Measurements from ENCODE around the gene ORM2. TPM values are rescaled to one million over a fixed set of nuclear protein-coding genes. Genes with fewer than 3 reads are reported as not detected.

ORM2 gene
- total RNA-seq, 2 donors from 2014 or later = 1.6 TPM; not detected in 1

DNA sequence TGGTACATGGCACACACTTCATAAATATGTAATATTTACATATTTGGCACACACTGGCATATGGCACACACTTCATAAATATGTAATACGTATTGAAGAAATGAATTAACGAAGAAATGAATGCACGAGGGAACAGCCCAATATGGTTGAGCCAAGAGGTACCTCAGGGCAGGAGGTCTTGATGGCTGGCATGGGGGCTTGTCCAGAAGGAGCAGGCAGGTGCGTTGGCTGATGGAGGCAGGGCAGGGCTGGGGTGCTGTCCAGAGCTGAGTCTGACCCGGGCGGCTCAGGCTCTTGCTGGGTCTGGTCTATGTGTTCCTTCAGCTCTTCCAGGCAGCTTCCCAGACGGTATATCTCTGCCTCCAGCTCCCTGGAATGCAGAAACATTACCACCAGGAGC lies 31.9 kb downstream of the ORM2 start:
- intact Hi-C loops (cut with DNase I) = no loop called here

DNA sequence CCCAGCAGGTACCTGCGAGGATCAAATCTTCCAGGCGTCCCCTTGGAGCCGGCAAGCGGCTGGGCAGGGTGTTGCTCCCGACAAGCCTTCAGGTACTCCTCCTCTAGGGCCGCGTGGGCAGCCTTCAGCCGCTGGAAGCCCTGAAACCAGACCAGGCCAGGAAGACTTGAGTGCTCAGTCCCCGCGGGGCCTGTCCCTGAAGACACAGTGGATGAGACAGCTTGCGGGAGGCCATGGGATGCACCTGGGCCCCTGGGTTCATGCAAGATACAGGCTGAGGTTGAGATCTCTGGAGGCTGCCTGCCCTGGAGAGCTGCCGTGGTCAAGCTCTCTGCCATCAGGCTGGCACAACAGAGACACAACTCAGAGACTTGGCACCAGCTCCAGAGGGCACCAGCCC lies 32.7 kb downstream of the ORM2 start:
- no peak for DNase-seq
- ATAC-seq = no peak
- intact Hi-C loops (cut with DNase I) = no loop called here

More for the DNA sequence above, 31.9 kb downstream of the ORM2 start:
- no peak for ATAC-seq
- no peak for DNase-seq

DNA sequence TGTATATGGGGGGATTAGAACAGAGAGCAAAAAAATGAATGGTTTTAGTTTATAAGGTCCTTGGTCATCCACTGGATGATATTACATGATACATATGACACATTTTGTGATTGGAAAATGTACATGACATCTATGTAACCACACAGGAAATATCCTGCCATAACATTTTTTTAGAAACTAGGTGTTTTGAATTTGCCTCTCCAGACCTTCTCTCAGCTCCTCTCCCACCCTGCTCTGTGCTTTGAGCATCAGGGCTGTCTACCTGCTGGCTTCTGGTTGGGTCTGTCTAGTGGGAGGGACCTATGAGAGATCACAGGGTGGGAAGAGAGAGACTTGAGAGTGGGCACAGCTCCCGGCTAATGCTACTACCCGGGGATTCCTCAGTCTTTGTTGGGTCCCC lies 33.8 kb downstream of the ORM2 start:
- intact Hi-C loops (cut with DNase I) = no loop called here
- DNase-seq (no peak), ATAC-seq (no peak)

DNA sequence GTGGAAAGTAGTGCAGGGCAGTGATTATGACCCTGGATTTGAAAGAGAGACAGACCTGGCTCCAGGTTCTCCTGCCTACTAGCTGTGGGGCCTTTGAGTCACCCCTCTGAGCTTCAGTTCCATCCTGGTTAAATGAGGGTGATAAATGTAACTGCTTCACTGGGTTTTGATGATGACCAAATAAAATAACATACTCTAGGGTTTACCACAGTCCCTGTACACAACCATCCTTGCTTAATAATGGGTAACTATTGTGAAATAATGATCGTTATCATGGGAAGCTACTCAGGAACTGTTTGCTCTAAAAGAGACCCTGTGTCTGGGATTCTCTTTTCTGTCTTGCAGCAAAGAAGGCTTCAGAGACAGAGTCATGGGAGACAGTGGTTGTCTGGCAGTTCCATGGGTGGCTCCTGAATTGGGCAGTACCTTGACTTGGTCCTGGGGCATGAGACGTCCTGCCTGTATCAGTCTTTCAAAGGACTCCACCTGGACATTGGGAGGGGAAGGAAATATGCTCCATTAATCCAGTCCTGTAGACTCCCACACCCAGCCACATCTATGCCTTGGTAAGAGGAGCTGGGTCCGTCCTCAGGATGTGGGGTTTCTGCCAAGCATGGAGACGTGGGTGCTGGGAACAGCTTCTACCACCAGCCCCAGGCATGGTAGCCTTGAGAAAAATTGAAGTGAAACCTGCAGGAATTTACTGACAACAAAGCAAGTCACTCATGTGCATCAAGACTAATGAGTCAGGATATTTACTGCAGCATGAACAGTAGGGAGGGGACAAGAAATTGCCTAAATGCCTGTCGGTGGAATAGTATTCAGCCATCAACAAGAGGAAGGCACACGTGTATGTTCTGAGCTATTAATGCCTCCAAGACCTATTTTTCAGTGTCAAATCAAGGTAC lies 34.7 kb downstream of the ORM2 start:
- no peak for DNase-seq

DNA sequence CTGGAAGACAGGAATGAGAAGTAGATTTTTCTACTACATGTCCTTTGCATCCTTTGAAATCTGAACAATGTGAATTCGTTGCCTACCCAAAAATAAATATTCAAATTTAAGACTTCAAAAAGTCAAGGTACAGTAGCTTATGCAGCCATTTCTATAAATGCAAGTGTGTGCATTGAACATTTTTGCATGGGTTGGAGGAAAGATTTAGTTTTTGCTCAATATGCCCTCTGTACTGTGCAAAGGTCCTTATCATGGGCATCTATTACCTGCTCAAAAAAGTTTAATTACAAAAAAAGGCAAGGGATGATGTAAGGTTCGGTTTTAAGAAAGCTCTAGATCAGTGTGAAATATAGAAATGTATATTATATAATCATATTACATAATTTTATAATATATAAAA lies 35.5 kb downstream of the ORM2 start:
- intact Hi-C loops (cut with DNase I) = no loop called here

More for the DNA sequence above, 34.7 kb downstream of the ORM2 start:
- intact Hi-C loops (cut with DNase I) = no loop called here
- peak; percentile 13 to 17 for ATAC-seq

DNA sequence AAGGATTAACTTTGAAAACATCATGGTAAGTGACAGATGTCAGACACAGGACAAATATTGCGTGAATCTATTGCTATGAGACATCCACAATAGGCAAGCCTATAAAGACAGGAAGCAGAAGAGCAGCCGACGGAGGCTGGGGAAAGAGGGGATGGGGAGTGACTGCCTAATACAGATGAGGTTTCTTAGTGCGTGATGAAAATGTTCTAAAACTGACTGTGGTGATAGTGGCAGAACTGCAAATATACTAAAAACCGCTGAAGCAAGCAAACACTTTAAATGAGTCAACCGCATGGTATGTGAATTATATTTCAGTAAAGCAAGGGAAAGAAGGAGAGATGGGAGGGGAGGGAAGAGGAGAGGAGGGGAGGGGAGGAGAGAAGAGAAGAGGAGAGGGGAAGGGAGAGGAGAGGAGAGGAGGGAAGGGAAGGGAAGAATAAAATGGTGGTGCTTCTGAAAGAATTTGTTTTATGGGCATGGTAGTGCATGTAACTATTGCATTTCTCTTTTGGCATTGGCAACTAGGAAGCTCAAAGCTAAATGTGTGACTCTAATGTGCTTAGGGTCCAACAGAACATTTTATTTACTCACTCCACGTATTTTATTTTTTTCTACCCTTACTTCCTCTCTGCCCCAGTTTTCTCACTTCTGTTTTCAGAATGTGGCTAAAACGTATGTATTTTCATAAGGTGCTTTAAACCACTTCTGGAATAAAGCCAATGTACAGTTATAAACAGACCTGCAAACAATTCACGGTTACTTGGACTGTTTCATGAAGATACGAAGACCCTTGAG lies 36.9 kb downstream of the ORM2 start:
- ATAC-seq = peak; percentile 20 to 34
- intact Hi-C loops (cut with DNase I) = no loop called here
- no peak for DNase-seq

More for the DNA sequence above, 35.5 kb downstream of the ORM2 start:
- DNase-seq (no peak), ATAC-seq (no peak)

DNA sequence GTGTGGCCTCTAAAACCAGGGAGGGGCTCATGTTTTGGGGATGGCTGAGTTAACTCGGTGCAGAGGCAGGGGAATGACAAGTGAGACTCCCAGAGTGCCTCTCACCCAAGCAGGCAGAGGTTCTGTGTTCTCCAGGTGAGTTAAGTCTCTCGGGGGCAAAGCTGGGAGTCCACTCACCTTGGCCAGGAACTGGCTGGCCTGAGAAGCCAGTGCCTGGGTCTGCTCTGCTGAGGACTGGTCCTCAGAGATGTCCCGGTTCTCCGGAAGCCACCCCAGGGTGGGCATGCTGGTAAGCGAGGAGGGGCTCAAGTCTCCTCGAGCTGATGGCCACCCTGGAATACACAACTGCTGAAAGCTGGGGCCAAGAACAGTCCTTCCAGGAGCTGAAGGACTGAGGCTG lies 37.7 kb downstream of the ORM2 start:
- ATAC-seq (no peak), DNase-seq (no peak)
- intact Hi-C loops (cut with DNase I) = no loop called here

DNA sequence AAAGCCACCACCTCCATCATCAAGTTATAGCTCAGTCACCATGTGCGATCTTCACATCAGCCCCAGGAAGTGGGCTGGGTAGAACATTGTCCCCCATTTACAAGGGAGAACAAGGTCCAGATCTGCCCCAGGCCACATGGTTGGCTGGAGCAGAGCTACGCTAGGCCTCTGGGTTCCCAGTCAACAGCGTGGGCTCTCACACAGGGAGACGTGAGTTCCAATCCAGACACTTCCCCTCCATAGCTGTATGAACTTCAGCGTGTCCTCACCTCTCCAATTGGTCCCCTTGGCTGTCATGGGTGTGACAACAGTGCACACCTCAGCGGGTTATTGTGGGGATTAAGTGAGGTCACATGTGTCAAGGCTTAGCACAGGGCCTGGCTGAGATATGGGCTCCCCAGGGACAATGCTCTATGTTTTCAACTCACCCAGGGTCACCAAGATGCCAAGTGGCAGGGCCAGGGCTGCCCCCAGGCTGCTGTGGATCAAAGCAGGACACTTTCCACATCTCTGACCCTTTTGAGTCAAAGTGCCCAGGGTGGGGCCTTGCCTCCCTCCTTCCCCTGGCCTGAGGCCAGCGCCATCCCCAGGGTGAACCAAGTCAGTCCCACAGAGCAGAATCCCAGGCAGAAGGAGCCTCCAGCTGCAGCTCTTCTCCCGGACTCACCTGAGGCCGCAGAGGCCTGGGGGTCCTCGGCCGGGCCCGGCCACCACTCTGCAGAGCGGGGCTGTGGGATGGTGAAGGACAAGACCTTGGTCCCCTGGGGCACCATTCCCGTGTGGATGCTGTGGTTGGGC lies 38.3 kb downstream of the ORM2 start:
- no peak for ATAC-seq
- intact Hi-C loops (cut with DNase I) = no loop called here
- DNase-seq = no peak

DNA sequence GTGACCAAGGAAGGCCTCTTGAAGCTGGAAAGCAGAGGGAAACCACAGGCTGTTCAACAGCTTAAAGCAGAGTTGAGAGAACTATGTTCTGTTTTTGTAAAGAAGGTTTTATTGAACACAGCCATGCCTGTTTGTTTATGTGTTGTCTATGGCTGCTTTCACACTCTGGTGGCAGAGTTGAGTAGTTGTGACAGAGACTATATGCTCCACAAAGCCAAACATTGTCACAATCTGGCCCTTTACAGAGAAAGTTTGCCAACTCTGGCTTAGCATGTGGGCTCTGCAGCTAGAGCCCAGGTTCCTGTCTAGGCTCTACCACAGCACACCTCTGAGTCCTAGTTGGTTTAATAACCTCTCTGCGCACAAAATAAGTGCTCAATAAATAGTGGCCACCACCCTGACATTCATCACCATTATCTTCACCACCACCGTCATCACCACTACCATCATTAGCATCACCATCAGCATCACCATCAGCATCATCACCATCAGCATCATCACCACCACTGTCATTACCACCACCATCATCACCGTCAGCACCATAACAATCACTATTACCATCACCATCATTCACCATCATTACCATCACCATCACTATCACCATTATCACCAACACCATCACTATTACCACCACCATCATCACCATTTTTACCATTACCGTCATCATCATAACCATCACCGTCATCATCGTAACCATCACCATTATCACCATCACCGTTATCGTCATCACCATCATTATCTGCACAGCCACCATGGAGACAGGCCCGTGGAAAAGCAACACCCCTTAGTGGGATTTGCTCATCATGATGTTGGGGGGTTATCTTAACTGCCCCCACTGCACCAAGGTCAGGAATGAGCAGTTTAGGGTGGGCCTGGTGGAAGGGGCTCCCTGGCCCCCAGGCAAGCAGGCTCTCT lies 39.8 kb downstream of the ORM2 start:
- DNase-seq = no peak
- ATAC-seq = no peak
- intact Hi-C loops (cut with DNase I) = no loop called here

DNA sequence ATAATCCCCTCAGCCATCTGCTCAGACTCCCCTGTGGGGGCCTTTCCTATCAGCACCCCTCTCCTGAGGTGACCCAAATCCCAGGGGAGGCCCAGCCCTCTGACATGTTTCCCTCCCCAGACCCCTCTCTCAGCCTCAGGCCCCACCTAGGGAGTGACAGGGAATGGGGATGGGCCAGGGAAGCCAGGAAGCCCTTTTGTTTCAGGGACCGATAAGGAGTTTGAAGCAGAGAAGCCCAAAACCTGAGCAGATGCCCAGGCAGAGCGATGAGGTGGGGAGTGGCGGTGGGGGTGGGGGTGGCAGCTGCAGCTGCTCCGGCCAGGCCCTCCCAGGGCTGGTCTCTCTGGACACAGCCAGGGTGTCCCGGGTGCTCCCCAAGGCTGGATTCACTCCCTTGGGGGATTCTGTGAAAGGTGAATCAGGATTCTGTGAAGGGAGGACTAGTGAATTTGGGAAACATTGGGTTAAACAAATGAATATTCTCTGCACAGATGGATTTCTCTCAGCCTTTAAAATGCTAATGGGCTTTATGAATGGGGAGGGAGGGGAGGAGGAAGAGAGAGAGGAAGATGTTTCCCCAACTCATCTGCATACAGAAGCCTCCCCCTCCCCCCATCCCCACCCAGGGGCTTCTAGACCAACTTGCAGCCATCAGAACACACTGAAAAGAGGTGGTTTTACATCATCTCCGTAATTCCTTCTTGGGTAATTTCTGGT lies 40.7 kb downstream of the ORM2 start:
- ATAC-seq = no peak
- DNase-seq = no peak

DNA sequence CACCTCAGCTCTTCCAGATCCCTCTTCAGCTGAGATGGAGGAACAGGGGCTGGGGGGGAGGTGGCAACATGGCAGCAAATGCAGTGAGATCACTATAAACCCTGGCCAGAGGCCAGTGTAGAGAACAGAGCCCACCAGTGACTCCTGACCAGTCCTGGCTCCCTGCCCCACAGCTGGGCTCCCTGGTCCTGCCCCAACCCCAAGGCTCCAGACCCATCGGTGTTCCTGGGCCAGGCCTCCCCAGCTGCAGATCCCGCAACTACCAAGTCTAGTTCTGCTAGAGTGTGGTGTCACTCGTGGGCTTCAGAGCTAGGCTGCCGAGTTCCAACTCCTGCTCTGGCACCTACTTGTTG lies 41.3 kb downstream of the ORM2 start:
- ATAC-seq = no peak
- no peak for DNase-seq
- intact Hi-C loops (cut with DNase I) = no loop called here

More for the DNA sequence above, 40.7 kb downstream of the ORM2 start:
- intact Hi-C loops (cut with DNase I) = no loop called here

DNA sequence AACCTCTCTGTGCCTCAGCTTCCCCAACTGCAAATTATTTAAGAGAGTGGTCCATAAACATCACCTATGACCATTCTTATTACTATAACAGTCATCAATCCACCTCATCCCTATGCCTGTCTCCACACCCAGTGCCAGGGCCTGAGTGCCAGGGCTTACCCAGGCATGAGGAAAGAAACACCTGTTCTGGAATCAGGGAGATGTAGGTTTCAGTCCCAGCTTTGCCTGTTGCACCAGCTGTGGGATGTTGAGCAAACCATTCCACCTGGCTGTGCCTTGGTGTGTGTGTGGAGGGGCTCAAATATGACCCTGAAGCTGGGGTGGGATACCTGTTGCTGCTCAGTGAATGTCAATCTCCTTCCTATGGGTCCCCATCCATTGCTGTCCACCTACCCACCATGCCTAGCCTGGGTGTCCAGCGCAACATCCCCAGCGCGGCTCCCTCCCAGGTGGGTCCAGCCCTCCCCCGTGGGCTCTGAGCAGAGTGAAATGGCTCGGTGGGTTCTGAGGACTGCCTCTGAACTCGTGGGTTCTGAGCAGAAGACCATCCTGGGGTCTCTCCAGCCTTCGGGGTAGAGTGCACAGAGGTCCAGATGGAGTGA lies 41.8 kb downstream of the ORM2 start:
- DNase-seq = no peak
- no peak for ATAC-seq
- intact Hi-C loops (cut with DNase I) = no loop called here

DNA sequence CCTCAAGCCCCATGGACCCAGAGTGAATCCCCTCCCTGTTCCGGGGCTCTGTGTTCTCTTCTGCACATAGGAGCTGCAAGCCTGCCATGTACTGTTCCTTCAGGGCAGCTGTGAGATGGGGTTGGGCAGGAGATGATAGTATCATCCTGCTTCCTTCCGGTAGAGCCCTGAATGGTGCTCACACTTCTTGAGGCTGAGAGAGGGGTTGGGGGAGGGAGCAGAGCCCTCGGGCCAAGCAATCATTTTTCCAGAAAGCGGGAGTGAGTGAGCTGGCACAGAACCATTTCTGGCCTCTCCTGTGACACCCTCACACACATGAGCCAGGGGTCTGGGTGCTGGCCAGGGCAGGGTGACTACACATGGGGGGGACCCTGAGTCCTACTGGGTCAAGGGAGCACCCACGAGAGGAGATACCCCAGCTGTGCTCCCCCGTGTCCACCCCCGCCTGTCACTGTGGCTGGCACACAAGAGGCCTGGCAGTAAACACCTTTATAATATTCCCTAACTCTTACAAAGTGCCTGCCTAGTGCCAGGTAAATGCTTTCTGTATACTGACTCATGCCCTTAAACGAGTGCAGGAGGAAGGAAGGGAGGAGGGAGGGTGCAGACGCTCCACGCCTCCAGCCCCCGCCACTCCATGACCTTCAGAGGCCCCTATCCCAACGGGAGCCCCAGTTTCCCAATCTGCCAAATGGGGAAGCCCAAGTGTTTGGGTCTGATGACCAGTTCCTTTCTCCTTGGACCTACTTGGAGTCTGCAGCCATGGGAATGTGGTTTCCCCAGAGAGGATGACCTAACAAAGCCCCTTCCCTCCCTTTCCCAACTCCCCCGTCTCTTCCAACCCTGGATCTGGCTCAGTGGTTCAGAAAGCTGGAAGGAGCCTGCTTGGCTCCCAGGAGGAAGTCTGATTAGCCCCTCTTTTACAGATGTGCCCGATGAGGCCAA lies 42.6 kb downstream of the ORM2 start:
- intact Hi-C loops (cut with DNase I) = no loop called here
- DNase-seq (peak; percentile 36), ATAC-seq (peak; percentile 62 to 64)

DNA sequence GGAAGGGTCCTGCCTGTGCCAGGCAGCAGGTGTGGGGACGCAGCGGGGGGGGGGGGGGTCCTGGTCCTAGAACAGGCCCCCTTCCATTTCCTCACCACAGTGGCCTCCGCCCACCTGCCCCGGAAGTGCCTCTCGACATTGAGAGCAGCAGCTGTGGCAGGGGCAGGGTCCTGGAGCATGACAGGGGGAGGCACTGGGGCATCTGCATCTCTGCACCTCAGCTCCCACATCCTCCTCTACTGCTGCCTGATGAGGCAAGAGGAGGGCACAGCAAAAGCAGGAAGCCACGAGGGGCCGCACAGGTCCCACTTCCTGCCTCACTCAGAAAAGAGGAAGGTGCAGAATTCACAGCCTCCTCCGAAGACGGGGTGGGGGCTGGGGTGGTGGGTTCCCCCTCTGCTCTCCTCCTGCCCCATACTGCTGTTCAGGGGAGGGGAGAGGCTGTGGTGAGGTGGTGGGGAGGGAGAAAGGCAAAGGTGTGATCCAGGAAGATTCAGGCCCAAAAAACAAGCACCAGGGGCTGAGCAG lies 43.3 kb downstream of the ORM2 start:
- peak; percentile 63 for DNase-seq

DNA sequence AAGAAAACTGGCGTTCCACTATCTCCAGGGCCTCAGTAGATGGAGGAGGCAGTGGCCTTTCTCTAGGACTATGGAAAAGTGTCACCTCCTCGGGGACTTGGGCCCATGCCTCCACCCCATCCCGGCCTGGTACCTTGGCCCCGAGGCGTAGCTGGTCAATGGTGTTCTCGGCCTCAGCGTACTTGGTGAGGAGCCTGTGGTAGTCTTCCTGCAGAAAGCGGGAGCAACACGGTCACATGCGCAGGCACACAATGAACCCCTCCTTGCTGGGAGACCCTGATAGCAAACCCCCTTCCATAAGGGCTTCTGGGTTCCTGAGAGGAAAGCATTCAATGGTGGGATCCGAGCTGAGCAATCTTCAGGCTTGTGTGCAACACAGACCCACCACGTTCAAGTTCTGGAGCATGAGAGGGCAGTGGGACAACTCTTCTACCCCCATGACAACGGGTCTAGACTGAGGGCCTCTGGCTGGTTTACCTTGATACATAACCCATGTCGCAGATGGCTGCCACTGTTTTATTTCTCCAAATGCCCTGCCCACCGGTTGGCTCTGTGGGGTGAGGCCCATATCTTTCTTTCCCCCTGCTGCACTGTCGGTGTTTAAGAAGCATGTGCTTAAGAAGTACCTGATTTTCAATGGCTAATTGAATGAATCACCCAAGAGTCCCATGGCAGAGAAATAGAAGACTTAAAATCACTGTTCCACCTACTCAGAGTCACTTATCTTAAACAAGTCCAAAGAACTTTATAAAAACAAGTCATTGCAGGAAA lies 44.5 kb downstream of the ORM2 start:
- DNase-seq = no peak
- ATAC-seq = no peak
- intact Hi-C loops (cut with DNase I) = no loop called here

More for the DNA sequence above, 43.3 kb downstream of the ORM2 start:
- intact Hi-C loops (cut with DNase I) = no loop called here
- peak; percentile 72 to 77 for ATAC-seq

Measured in left cardiac atrium (tissue), 4 donors.